GM13976 (cell line): ENCODE data around the gene CENPM.
"Not testable (repeated sequence)": the region's sequence is repeated elsewhere in the genome, so short reads cannot be mapped to it uniquely, and the experiment has no call there.

Experiments
- DNase-seq: peaks from one replicate; pipeline ENCODE4 v3.0.0; 2012; ENCODE audit warnings: low spot score
- in situ Hi-C: fragments of 300-500 bp; cut with MboI; formaldehyde crosslinking; loops from one replicate; pipeline ENCODE4 v1.12.0; 2022; ENCODE audit warnings: low sequenced_read_pairs, mixed read lengths, inconsistent platforms; ENCODE audit not compliant: unreplicated experiment
- TF ChIP-seq, protein P1 (sequence below): IDR thresholded peaks from 2 replicates; pipeline ENCODE4 v1.5.1; 2012; ENCODE audit warnings: borderline replicate concordance, mild to moderate bottlenecking; ENCODE audit not compliant: insufficient read depth; ENCODE audit errors: extremely low read depth, missing control alignments, control extremely low read depth

CENPM gene

DNA sequence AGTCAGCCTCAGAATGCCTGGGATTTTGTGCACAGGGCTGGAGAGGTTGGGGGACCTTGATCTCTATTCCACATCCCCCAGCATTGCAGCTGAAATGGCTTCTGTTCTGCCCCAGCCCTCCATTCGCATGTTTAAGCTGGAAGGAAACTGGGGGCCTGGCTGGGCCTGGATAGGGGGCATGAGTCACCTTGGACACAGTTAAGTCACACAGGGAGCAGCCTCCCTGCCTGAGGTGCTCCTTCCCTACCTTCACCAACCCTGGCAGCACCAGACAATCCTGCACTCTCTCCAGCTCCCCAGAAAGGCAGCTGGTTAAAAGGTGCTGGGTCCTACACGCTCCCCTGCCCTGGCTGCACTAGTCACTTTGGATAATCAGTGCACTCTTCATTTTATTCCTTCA lies 5.8 kb upstream of the CENPM start:
- TF ChIP-seq, protein P1, sequence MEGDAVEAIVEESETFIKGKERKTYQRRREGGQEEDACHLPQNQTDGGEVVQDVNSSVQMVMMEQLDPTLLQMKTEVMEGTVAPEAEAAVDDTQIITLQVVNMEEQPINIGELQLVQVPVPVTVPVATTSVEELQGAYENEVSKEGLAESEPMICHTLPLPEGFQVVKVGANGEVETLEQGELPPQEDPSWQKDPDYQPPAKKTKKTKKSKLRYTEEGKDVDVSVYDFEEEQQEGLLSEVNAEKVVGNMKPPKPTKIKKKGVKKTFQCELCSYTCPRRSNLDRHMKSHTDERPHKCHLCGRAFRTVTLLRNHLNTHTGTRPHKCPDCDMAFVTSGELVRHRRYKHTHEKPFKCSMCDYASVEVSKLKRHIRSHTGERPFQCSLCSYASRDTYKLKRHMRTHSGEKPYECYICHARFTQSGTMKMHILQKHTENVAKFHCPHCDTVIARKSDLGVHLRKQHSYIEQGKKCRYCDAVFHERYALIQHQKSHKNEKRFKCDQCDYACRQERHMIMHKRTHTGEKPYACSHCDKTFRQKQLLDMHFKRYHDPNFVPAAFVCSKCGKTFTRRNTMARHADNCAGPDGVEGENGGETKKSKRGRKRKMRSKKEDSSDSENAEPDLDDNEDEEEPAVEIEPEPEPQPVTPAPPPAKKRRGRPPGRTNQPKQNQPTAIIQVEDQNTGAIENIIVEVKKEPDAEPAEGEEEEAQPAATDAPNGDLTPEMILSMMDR = no peak
- no peak for DNase-seq
- in situ Hi-C loops = loop anchor here (25.0 kb wide), 1 partner anchor 485 kb away; the partner anchor contains the start of gene NFAM1

DNA sequence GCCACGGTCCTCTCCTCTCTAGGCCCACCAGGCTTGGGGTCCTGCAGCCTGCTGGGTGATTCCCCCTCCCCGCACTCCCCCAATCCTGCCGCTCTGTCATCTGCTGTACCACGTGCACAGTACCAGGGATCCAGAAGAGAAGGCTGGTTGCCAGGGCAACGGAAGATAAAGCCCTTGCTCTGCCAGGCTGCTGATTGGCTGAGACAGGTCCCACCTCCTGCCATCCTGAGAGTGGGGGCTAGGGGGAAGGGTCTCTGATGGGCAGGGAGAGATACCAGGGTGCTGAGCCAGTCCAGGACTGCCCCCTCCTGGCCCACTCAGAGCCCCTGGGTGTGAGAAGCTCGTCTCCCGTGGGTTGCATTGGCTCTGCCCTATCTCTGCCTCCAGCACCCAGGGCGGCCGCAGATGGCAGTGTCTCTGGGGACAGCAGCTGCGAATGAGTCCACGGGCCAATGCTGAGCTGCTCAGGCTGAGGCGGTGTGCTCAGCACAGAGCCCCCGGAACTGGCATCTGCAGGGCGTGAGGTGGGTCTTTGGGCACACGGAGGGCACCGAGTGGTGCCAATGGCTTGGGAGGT lies 5.0 kb upstream of the CENPM start, which contains the start of gene SMIM45:
Gene SMIM45 (plus strand): TSS at position 253 of the 577 bp plus-strand sequence.
- no peak for DNase-seq
- in situ Hi-C loops = loop anchor here (25.0 kb wide), 1 partner anchor 485 kb away; the partner anchor contains the start of gene NFAM1
- TF ChIP-seq, protein P1 = no peak

DNA sequence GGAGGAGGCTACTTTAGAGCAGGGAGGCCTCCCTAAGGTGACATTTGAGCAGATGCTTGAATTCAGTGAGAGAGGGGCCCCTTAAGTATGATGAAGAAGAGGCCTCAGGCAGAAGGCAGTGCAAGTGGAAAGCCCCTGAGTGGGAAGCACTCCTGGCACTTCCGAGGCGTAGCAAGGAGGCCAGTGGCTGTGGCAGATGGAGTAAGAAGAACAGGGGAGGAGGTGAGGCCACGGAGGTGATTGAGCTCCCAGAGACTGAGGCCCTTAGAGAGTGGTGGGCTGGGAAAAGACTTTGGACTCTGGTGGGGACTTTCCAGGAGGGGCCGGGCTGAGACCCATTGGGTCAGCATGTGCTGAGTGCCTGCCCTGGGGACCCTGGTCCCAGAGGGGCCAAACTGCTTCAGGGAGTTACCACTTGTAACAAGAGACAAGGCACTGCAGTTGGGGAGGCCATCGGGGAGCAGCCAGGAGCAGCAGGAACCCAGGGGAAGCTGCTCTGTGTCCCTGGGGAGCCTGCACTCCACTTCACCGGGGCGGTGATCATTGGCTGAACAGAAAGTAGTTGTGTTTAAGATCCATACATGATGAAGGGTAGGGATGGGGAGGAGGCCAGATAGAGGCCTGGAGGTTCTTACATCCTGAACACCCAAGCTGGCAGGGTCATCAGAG lies 2.5 kb upstream of the CENPM start:
- no peak for DNase-seq
- TF ChIP-seq, protein P1 = no peak
- in situ Hi-C loops = no loop called here

DNA sequence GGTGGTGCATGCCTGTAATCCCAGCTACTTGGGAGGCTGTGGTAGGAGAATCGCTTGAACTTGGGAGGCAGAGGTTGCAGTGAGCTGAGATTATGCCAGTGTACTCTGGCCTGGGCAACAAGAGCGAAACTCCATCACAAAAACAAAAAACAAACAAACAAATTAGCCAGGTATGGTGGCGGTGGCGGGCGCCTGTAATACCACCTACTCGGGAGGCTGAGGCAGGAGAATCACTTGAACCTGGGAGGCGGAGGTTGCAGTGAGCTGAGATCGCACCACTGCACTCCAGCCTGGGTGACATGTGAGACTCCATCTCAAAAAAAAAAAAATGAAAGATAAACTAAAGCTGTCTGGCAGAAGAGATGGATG lies 2.0 kb upstream of the CENPM start:
- in situ Hi-C loops = not testable (repeated sequence)

DNA sequence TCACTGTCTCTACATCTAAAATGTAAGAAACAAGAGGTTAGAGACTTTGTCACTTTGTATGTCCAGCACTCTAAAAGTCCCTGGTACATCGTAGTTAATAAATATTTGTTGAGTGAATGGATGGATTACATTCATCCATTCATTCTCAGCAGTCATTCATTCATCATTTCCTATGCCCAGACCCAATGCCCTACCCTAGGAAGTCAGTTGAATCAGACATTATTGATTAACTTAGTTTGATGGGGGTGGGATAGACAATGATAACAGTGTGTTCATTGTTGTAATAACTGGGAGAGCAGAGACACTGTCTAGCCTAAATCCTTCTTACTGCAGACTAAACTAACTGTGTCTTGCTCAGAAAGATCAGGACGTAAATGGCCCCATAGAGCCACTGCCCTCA lies 1.2 kb upstream of the CENPM start:
- TF ChIP-seq, protein P1 = no peak
- in situ Hi-C loops = no loop called here
- no peak for DNase-seq

More for the DNA sequence above, 2.0 kb upstream of the CENPM start:
- DNase-seq = not testable (repeated sequence)

DNA sequence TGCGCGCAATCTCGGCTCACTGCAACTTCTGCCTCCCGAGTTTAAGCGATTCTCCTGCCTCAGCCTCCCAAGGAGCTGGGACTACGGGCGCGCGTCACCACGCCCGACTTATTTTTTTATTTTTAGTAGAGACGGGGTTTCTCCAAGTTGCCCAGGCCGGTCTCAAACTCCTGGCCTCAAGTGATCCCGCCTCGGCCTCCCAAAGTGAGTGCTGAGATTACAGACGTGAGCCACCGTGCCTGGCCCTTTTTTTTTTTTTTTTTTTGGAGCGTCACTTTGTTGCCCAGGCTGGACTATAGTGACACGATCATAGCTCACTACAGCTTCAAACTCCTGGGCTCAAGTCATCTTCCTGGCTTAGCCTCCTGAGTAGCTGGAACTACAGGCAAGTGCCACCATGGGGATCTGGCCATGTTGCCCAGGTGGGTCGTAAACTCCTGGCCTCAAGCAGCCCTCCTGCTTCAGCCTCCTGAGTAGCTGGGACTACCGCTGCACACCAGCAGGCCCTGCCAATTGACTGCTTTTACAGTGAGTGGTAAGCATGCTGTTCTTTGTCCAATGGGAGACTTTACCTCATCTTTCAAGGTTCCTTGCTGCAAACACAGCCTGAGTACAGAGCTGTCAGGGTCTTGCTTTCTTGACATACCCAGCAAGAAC lies 600 bp upstream of the CENPM start:
- DNase-seq = no peak
- TF ChIP-seq, protein P1 = no peak
- in situ Hi-C loops = no loop called here
